IPS DF 19.7 (cell line): ENCODE data around the gene PSG5.
"Not testable (repeated sequence)": the region's sequence is repeated elsewhere in the genome, so short reads cannot be mapped to it uniquely, and the experiment has no call there.

ENCODE experiments used
- DNase-seq: peaks from one replicate; pipeline ENCODE4 v3.0.0-alpha.2; 2013; ENCODE audit warnings: low read depth, low spot score

The PSG5 gene

DNA sequence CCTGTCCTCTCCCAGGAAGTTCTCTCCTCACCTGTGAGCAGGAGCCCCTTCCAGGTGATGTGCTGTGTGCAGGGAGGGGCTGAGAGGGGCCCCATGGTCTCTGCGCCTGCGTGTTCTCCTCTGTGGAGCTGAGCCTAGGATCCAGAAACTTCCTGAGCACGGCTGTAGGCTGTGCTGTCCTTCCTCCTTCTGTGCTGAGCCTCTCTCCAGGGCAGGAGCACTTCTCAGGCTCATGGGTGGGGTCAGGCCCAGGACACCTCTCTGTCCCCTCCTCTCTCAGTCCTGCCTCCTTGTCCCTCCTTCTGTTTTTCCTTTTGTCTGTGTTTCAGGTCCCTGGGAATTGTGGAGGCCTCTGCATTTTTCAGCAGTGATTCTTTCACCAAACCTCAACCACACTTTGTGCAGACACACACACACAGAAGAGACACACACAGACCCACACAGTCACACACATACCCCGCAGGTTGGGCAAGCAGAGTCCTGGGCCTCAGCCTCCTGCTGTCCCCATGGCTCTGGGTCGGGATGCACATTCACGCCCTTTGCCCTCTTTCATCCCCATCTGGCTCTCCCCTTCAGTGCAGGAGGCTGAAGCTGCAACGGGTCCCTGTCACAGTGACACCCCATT lies at the start of gene PSG5:
TSS of gene PSG5 (minus strand) at position 226 of the 625 bp plus-strand sequence. CDS start at position 95, 131 bp downstream.
- DNase-seq = not testable (repeated sequence)

- not testable (repeated sequence) for DNase-seq
Measured at GRCh38 chr19:43235686-43236085, 49.4 kb upstream of the PSG5 start.

GRCh38 chr19:43229315-43229714 lies 43.0 kb upstream of the PSG5 start:
- DNase-seq = no peak

- not testable (repeated sequence) for DNase-seq
Measured at GRCh38 chr19:43228730-43229129, 42.4 kb upstream of the PSG5 start.

- not testable (repeated sequence) for DNase-seq
Measured at GRCh38 chr19:43226986-43227385, 40.6 kb upstream of the PSG5 start.

GRCh38 chr19:43224855-43225253 lies 38.5 kb upstream of the PSG5 start:
- DNase-seq = no peak

GRCh38 chr19:43224201-43224854 lies 38.0 kb upstream of the PSG5 start:
- not testable (repeated sequence) for DNase-seq

- DNase-seq = not testable (repeated sequence)
Measured at GRCh38 chr19:43221891-43222290, 35.6 kb upstream of the PSG5 start.

DNA sequence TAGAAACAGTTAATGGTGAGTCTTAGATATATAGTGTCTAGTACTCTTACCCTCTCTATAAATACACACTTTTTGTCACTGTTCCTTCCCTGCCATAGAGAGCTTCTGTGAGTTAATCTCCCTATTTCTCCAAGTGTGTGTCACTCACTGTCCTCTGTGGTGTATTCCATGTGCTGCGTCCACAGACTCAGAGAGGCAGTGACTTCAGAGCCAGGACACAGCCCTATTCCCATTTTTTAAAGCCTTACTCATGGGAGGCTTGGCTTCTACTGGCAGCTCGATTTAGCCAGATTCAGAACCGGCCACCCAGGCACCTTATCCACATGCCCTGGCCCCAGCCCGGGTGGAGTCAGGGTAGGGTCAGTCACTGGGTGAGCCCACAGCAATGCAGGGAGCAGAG lies 32.8 kb upstream of the PSG5 start:
- not testable (repeated sequence) for DNase-seq

DNA sequence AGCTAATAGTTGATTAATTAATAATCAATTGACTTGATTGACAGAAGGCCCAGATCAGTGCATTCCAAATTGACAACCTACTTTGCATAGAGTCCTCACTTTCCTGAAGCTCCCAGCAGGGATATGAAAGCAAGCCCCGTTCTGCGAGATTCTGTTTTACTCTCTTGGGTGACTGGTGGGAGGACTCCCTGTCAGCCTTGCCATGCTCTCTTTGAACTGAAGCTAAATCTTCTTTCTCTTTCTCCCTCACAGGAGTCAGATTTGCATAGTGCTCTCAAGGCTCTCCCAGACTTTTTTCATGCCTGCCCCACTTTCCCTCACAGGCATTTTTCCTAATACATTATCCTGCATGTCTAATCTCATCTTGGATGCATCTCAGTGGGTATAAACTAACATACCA lies 29.5 kb upstream of the PSG5 start:
- DNase-seq = not testable (repeated sequence)

- no peak for DNase-seq
Measured at GRCh38 chr19:43207991-43208390, 21.7 kb upstream of the PSG5 start.

- DNase-seq = not testable (repeated sequence)
Measured at GRCh38 chr19:43207174-43207573, 20.8 kb upstream of the PSG5 start.

DNA sequence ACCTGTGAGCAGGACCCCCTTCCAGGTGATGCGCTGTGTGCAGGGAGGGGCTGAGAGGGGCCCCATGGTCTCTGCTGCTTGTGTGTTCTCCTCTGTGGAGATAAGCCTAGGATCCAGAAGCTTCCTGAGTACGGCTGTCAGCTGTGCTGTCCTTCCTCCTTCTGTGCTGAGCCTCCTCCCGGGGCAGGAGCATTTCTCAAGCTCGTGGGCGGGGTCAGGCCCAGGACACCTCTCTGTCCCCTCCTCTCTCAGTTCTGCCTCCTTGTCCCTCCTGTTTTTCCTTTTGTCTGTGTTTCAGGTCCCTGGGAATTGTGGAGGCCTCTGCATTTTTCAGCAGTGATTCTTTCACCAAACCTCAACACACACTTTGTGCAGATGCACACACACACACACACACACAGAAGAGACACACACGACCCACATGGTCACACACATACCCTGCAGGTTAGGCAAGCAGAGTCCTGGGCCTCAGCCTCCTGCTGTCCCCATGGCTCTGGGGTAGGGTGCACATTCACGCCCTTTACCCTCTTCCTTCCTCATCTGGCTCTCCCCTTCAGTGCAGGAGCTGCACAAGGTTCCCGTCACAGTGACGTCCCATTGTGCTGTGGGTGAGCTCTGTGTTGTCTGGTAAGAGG lies 19.3 kb upstream of the PSG5 start, which contains the start of gene PSG4:
TSS of gene PSG4 (minus strand) at position 168 of the 635 bp plus-strand sequence. CDS start at position 66, 102 bp downstream.
- not testable (repeated sequence) for DNase-seq

DNA sequence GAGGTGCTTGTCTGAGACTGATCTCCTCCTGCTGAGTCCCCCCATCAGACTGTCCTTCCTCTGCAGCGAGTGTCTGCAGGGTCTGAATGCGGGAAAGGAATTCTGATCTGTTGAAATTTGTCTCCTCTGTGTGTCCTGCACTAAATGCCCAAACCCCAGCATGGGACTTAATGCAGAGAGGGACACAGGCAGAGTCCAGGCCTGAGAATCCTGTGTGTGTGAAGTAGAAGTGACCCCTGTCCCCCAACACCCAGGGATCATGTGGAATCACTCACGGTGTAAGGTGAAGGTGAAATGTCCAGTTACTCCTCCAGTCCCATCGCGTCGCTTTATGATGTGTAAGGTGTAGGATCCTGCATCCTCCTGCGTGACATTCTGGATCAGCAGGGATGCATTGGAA lies 17.3 kb upstream of the PSG5 start:
- not testable (repeated sequence) for DNase-seq

DNA sequence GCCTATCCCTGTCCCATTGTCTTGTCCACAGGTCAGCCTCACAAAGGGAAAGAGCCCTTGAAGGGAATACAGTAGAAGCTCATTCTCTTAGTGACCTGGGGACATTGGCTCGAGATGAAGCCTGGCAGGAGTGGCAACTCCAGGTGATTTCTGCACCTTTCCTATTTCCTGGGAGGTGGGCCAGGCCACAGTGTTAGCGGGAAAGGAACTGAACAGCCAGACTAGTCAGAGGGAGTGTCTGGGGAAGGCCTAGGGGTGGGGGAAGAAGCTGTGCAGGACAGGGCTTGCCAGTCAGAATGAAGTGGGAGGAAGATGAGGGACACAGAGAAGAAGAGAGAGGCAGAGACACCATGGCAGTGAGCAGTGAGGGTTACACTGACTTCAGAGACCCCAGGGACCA lies 15.6 kb upstream of the PSG5 start:
- not testable (repeated sequence) for DNase-seq

DNA sequence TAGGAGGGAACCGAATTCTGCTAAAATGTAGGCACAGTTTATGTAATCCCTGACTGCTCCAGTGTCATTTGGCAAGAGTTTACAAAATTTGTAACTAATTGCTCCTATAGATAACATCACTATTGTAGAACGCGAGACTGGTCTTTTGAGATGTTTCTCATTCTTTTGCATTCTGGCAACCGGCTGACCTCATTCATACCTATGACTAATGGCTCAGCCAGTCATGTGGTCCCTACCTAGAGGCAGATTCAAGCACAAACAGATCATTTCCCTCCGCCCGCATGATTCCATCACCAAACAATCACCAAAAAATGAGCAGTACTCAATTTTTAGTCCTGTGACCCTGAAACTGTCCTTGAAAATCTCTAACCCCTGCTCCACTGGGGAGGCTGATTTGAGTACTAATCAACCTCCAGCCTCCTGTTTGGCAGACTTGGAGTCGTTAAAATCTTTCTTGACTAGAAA lies 15.0 kb upstream of the PSG5 start:
- DNase-seq = not testable (repeated sequence)

- DNase-seq = not testable (repeated sequence)
Measured at GRCh38 chr19:43198686-43199419, 12.5 kb upstream of the PSG5 start.

GRCh38 chr19:43197666-43198397 lies 11.5 kb upstream of the PSG5 start:
- DNase-seq = not testable (repeated sequence)

DNA sequence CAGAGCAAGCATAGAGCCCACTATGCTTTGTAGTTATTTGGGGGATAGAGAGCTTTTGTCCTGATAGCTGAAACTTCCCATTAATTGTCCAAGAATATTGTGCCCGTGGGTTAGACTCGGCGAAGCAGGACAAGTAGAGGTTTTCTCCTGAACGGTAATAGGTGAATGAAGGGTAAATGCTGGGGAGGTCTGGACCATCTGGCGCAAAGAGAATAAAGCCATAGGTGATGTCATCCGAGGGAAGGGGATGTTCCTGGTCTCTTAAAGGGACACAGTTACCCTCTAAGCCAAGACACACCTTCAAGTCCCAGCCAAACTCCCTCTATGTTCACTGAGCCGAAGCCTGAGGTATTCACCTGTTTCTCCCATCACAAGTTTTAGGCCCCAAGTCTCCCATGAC lies 8.1 kb upstream of the PSG5 start:
- not testable (repeated sequence) for DNase-seq

GRCh38 chr19:43192381-43193155 lies 6.2 kb upstream of the PSG5 start:
- not testable (repeated sequence) for DNase-seq
